ENCODE measurements around the gene CLPSL1.

Gene CLPSL1

GRCh38 chr6:35765739-35766138, 15.1 kb upstream of the CLPSL1 start:
- no peaks in the 10 kb centered on the region for H3K9me3 ChIP-seq (replicated peaks; ENCODE audit: low read length)
- H3K9ac ChIP-seq (ENCODE audit: low read depth, low read length), result no peak overlapping the region
- H3K4me3 ChIP-seq (ENCODE audit: low read length), result no peak overlapping the region
- no peak overlapping the region for H3K4me2 ChIP-seq (ENCODE audit: low read length)
- H3K4me1 ChIP-seq (ENCODE audit: control insufficient read depth, insufficient read depth, low read length), result no peaks in the 10 kb centered on the region
- peaks cover 59% of the 10 kb centered on the region for H3K27me3 ChIP-seq (ENCODE audit: control insufficient read depth, insufficient read depth, low read length)
- H3K36me3 ChIP-seq (ENCODE audit: insufficient read depth, low read length), result no peaks in the 10 kb centered on the region

GRCh38 chr6:35769211-35769610, 11.6 kb upstream of the CLPSL1 start:
- no peaks in the 10 kb centered on the region for H3K9me3 ChIP-seq (replicated peaks; ENCODE audit: low read length)
- H3K36me3 ChIP-seq (ENCODE audit: insufficient read depth, low read length), result no peaks in the 10 kb centered on the region

GRCh38 chr6:35771343-35771627, 9.5 kb upstream of the CLPSL1 start:
- Histone ChIP-seq H3K9ac (ENCODE audit: low read depth, low read length) (no peak overlapping the region), H3K4me2 (ENCODE audit: low read length) (no peak overlapping the region), H3K4me3 (ENCODE audit: low read length) (no peak overlapping the region), H3K27me3 (ENCODE audit: control insufficient read depth, insufficient read depth, low read length) (peaks cover 66% of the 10 kb centered on the region), H3K4me1 (ENCODE audit: control insufficient read depth, insufficient read depth, low read length) (no peaks in the 10 kb centered on the region), H3K36me3 (ENCODE audit: insufficient read depth, low read length) (no peaks in the 10 kb centered on the region), H3K9me3 (replicated peaks; ENCODE audit: low read length) (no peaks in the 10 kb centered on the region)

More at GRCh38 chr6:35769211-35769610, 11.6 kb upstream of the CLPSL1 start:
- Histone ChIP-seq H3K4me3 (ENCODE audit: low read length) (no peak overlapping the region), H3K9ac (ENCODE audit: low read depth, low read length) (no peak overlapping the region), H3K4me2 (ENCODE audit: low read length) (no peak overlapping the region), H3K4me1 (ENCODE audit: control insufficient read depth, insufficient read depth, low read length) (no peaks in the 10 kb centered on the region), H3K27me3 (ENCODE audit: control insufficient read depth, insufficient read depth, low read length) (peaks cover 59% of the 10 kb centered on the region)

- no peaks in the 10 kb centered on the region for H3K9me3 ChIP-seq (replicated peaks; ENCODE audit: low read length)
- peaks cover 66% of the 10 kb centered on the region for H3K27me3 ChIP-seq (ENCODE audit: control insufficient read depth, insufficient read depth, low read length)
- no peak overlapping the region for H3K9ac ChIP-seq (ENCODE audit: low read depth, low read length)
- H3K4me2 ChIP-seq (ENCODE audit: low read length), result no peak overlapping the region
- H3K4me3 ChIP-seq (ENCODE audit: low read length), result no peak overlapping the region
- H3K36me3 ChIP-seq (ENCODE audit: insufficient read depth, low read length), result no peaks in the 10 kb centered on the region
- H3K4me1 ChIP-seq (ENCODE audit: control insufficient read depth, insufficient read depth, low read length), result peaks cover 3% of the 10 kb centered on the region
These were observed 6.6 kb upstream of the CLPSL1 start for GRCh38 chr6:35774116-35774794.

- no peaks in the 10 kb centered on the region for H3K36me3 ChIP-seq (ENCODE audit: insufficient read depth, low read length)
- H3K4me1 ChIP-seq (ENCODE audit: control insufficient read depth, insufficient read depth, low read length), result peaks cover 3% of the 10 kb centered on the region
- no peak overlapping the region for H3K9ac ChIP-seq (ENCODE audit: low read depth, low read length)
- no peaks in the 10 kb centered on the region for H3K9me3 ChIP-seq (replicated peaks; ENCODE audit: low read length)
- H3K4me2 ChIP-seq (ENCODE audit: low read length), result no peak overlapping the region
- peaks cover 66% of the 10 kb centered on the region for H3K27me3 ChIP-seq (ENCODE audit: control insufficient read depth, insufficient read depth, low read length)
- H3K4me3 ChIP-seq (ENCODE audit: low read length), result no peak overlapping the region
These were observed 5.8 kb upstream of the CLPSL1 start for GRCh38 chr6:35775031-35775430.

GRCh38 chr6:35776364-35777215, 4.2 kb upstream of the CLPSL1 start, which contains the start of gene CLPSL2:
TSS of gene CLPSL2 (plus strand) at chr6:35776598. CDS start at chr6:35776619, 21 bp downstream.
- H3K4me3 ChIP-seq (ENCODE audit: low read length), result peak within 1 kb of the TSS; percentile 52
- peaks cover 3% of the 10 kb centered on the region for H3K4me1 ChIP-seq (ENCODE audit: control insufficient read depth, insufficient read depth, low read length)
- peaks cover 70% of the 10 kb centered on the region for H3K27me3 ChIP-seq (ENCODE audit: control insufficient read depth, insufficient read depth, low read length)
- H3K9ac ChIP-seq (ENCODE audit: low read depth, low read length), result peak within 1 kb of the TSS; percentile 7
- no peaks in the 10 kb centered on the region for H3K9me3 ChIP-seq (replicated peaks; ENCODE audit: low read length)
- peak within 1 kb of the TSS; percentile 74 for H3K4me2 ChIP-seq (ENCODE audit: low read length)
- H3K36me3 ChIP-seq (ENCODE audit: insufficient read depth, low read length), result no peaks in the 10 kb centered on the region

GRCh38 chr6:35777356-35778102, 3.3 kb upstream of the CLPSL1 start:
- no peaks in the 10 kb centered on the region for H3K9me3 ChIP-seq (replicated peaks; ENCODE audit: low read length)
- H3K4me2 ChIP-seq (ENCODE audit: low read length), result no peak overlapping the region
- no peaks in the 10 kb centered on the region for H3K36me3 ChIP-seq (ENCODE audit: insufficient read depth, low read length)
- H3K9ac ChIP-seq (ENCODE audit: low read depth, low read length), result no peak overlapping the region
- no peak overlapping the region for H3K4me3 ChIP-seq (ENCODE audit: low read length)
- H3K4me1 ChIP-seq (ENCODE audit: control insufficient read depth, insufficient read depth, low read length), result peaks cover 3% of the 10 kb centered on the region
- H3K27me3 ChIP-seq (ENCODE audit: control insufficient read depth, insufficient read depth, low read length), result peaks cover 73% of the 10 kb centered on the region

GRCh38 chr6:35778437-35778836, 2.4 kb upstream of the CLPSL1 start:
- no peak overlapping the region for H3K4me3 ChIP-seq (ENCODE audit: low read length)
- no peaks in the 10 kb centered on the region for H3K36me3 ChIP-seq (ENCODE audit: insufficient read depth, low read length)
- no peak overlapping the region for H3K4me2 ChIP-seq (ENCODE audit: low read length)
- H3K9ac ChIP-seq (ENCODE audit: low read depth, low read length), result no peak overlapping the region
- H3K9me3 ChIP-seq (replicated peaks; ENCODE audit: low read length), result no peaks in the 10 kb centered on the region
- H3K27me3 ChIP-seq (ENCODE audit: control insufficient read depth, insufficient read depth, low read length), result peaks cover 72% of the 10 kb centered on the region
- H3K4me1 ChIP-seq (ENCODE audit: control insufficient read depth, insufficient read depth, low read length), result peaks cover 3% of the 10 kb centered on the region

- Histone ChIP-seq H3K4me1 (ENCODE audit: control insufficient read depth, insufficient read depth, low read length) (peaks cover 3% of the 10 kb centered on the region), H3K9me3 (replicated peaks; ENCODE audit: low read length) (no peaks in the 10 kb centered on the region), H3K9ac (ENCODE audit: low read depth, low read length) (no peak overlapping the region), H3K4me2 (ENCODE audit: low read length) (no peak overlapping the region), H3K27me3 (ENCODE audit: control insufficient read depth, insufficient read depth, low read length) (peaks cover 66% of the 10 kb centered on the region), H3K4me3 (ENCODE audit: low read length) (no peak overlapping the region), H3K36me3 (ENCODE audit: insufficient read depth, low read length) (no peaks in the 10 kb centered on the region)
These were observed 471 bp downstream of the CLPSL1 start for GRCh38 chr6:35781290-35781689.

GRCh38 chr6:35782424-35782823, 1.6 kb downstream of the CLPSL1 start:
- Histone ChIP-seq H3K9ac (ENCODE audit: low read depth, low read length) (no peak overlapping the region), H3K4me3 (ENCODE audit: low read length) (no peak overlapping the region), H3K36me3 (ENCODE audit: insufficient read depth, low read length) (no peaks in the 10 kb centered on the region), H3K4me2 (ENCODE audit: low read length) (no peak overlapping the region), H3K27me3 (ENCODE audit: control insufficient read depth, insufficient read depth, low read length) (peaks cover 67% of the 10 kb centered on the region), H3K9me3 (replicated peaks; ENCODE audit: low read length) (no peaks in the 10 kb centered on the region), H3K4me1 (ENCODE audit: control insufficient read depth, insufficient read depth, low read length) (no peaks in the 10 kb centered on the region)

- Histone ChIP-seq H3K4me1 (ENCODE audit: control insufficient read depth, insufficient read depth, low read length) (no peaks in the 10 kb centered on the region), H3K9ac (ENCODE audit: low read depth, low read length) (no peak overlapping the region), H3K27me3 (ENCODE audit: control insufficient read depth, insufficient read depth, low read length) (peaks cover 73% of the 10 kb centered on the region), H3K4me3 (ENCODE audit: low read length) (no peak overlapping the region), H3K9me3 (replicated peaks; ENCODE audit: low read length) (no peaks in the 10 kb centered on the region), H3K4me2 (ENCODE audit: low read length) (no peak overlapping the region), H3K36me3 (ENCODE audit: insufficient read depth, low read length) (no peaks in the 10 kb centered on the region)
These were observed 3.4 kb downstream of the CLPSL1 start for GRCh38 chr6:35784200-35784599.

Measured in skeletal muscle satellite cell (primary cell).